ENCODE measurements around the gene BACE2. TPM values are rescaled to one million over a fixed set of nuclear protein-coding genes. Genes with fewer than 3 reads are reported as not detected.

BACE2 gene
- total and polyA plus RNA-seq, 2 of the 4 experiments (the other 2 are of a cell fraction): 17.0 to 35.5 TPM

- peaks cover 1% of the 10 kb centered on the region; the same call in 1 of the 2 replicates for H3K36me3 ChIP-seq (ENCODE audit: control insufficient read depth, insufficient read depth, low read length)
- no peaks in the 10 kb centered on the region for H3K27me3 ChIP-seq (ENCODE audit: control insufficient read depth, insufficient read depth, low read length)
- no peak overlapping the region for H3K4ac ChIP-seq (ENCODE audit: low read depth, low read length)
- WGBS, 2 experiments (ENCODE audit: extremely low coverage in 2 of 2, insufficient read length in 1 of 2): 80% methylated on average over 2 of the region's 22 CpGs; no CpG with 5 or more reads in 1 of the 2 experiments
- H3K9me1 ChIP-seq (ENCODE audit: insufficient read depth, low read length): peaks cover 1% of the 10 kb centered on the region; the same call in 1 of the 2 replicates
- ChIA-PET CTCF (no interaction called here), POLR2A (ENCODE audit: unreplicated experiment) (no interaction called here)
- no peak overlapping the region for H3K27ac ChIP-seq (ENCODE audit: insufficient read depth, low read length)
- ATAC-seq (ENCODE audit: low read depth) (no peak), DNase-seq (no peak)
- H3K9ac ChIP-seq (ENCODE audit: low read depth, low read length): no peak overlapping the region
- no TSS peak for BruUV-seq (replicated peaks)
- peaks cover 5% of the 10 kb centered on the region for H3K4me1 ChIP-seq (ENCODE audit: control insufficient read depth, insufficient read depth, low read length)
- dilution Hi-C loops (cut with HindIII; ENCODE audit: low sequenced_read_pairs, unreplicated experiment): no loop called here
- no peak overlapping the region for H3K4me2 ChIP-seq (ENCODE audit: low read depth, low read length)
- no peak overlapping the region for H4K8ac ChIP-seq (ENCODE audit: low read depth in 2 of 2, low read length in 2 of 2)
- no peak overlapping the region for H3K14ac ChIP-seq (replicated peaks; ENCODE audit: low read depth, low read length)
- no peak overlapping the region for H2BK20ac ChIP-seq (ENCODE audit: low read depth, low read length)
- peaks cover 7% of the 10 kb centered on the region for H3K9me3 ChIP-seq (ENCODE audit: control insufficient read depth, insufficient read depth, low read length)
- H4K5ac ChIP-seq (ENCODE audit: low read depth, low read length): no peak overlapping the region
- no peak overlapping the region for H3K56ac ChIP-seq (ENCODE audit: extremely low read depth, insufficient read depth, low read length)
- intact Hi-C loops (cut with micrococcal nuclease): no loop called here
- no peak overlapping the region for H2AK5ac ChIP-seq (ENCODE audit: low read depth, low read length)
- no peak overlapping the region for H2AK9ac ChIP-seq (replicated peaks; ENCODE audit: low read depth, low read length, poor library complexity)
- no peaks in the 10 kb centered on the region for H3K79me1 ChIP-seq (ENCODE audit: low read depth in 1 of 2, low read length in 2 of 2)
- H3K23ac ChIP-seq (ENCODE audit: low read depth, low read length): no peak overlapping the region
- no peak overlapping the region for H4K91ac ChIP-seq (ENCODE audit: insufficient read depth, low read depth, low read length)
- H2BK15ac ChIP-seq (ENCODE audit: low read depth, low read length): no peak overlapping the region
- no peak overlapping the region for H3K18ac ChIP-seq (ENCODE audit: low read depth, low read length)
- in situ Hi-C loops (cut with MboI; ENCODE audit: low sequenced_read_pairs): no loop called here
- H4K20me1 ChIP-seq (ENCODE audit: insufficient read depth, low read length): no peaks in the 10 kb centered on the region
- no peak overlapping the region for H2BK120ac ChIP-seq (ENCODE audit: low read depth, low read length)
- H2AFZ ChIP-seq (replicated peaks; ENCODE audit: low read length, poor library complexity): no peak overlapping the region
- no peak overlapping the region for H2BK5ac ChIP-seq (ENCODE audit: low read depth, low read length, poor library complexity, severe bottlenecking)
- H3K4me3 ChIP-seq (ENCODE audit: insufficient read depth, low read depth, low read length): no peak overlapping the region
- TF ChIP-seq MXI1 (IDR thresholded peaks at IDR 0.05; ENCODE audit: borderline replicate concordance, low read depth, low read length) (no peak), FOS (IDR thresholded peaks at IDR 0.05; ENCODE audit: low read depth, low read length) (no peak), USF2 (IDR thresholded peaks at IDR 0.05; ENCODE audit: low read depth, low read length) (no peak), POLR2A (IDR thresholded peaks at IDR 0.05; ENCODE audit: low read depth, low read length) (no peak), CEBPB (IDR thresholded peaks at IDR 0.05; ENCODE audit: low read depth, low read length) (no peak), CHD1 (IDR thresholded peaks at IDR 0.05; ENCODE audit: low read depth, low read length) (no peak), NFE2L2 (IDR thresholded peaks at IDR 0.05; ENCODE audit: low read depth, low read length) (no peak), RFX5 (IDR thresholded peaks at IDR 0.05; ENCODE audit: low read depth, low read length) (no peak), MAFK (IDR thresholded peaks at IDR 0.05; ENCODE audit: low read depth, low read length) (no peak), MAZ (IDR thresholded peaks at IDR 0.05; ENCODE audit: borderline replicate concordance, low read depth, low read length) (no peak), ELK1 (IDR thresholded peaks at IDR 0.05; ENCODE audit: borderline replicate concordance, low read depth, low read length) (no peak), SMC3 (IDR thresholded peaks at IDR 0.05; ENCODE audit: low read depth, low read length) (no peak), RAD21 (IDR thresholded peaks at IDR 0.05; ENCODE audit: low read length) (no peak), RCOR1 (IDR thresholded peaks at IDR 0.05; ENCODE audit: insufficient replicate concordance, low read length) (no peak)
- TF ChIP-seq, protein P1, sequence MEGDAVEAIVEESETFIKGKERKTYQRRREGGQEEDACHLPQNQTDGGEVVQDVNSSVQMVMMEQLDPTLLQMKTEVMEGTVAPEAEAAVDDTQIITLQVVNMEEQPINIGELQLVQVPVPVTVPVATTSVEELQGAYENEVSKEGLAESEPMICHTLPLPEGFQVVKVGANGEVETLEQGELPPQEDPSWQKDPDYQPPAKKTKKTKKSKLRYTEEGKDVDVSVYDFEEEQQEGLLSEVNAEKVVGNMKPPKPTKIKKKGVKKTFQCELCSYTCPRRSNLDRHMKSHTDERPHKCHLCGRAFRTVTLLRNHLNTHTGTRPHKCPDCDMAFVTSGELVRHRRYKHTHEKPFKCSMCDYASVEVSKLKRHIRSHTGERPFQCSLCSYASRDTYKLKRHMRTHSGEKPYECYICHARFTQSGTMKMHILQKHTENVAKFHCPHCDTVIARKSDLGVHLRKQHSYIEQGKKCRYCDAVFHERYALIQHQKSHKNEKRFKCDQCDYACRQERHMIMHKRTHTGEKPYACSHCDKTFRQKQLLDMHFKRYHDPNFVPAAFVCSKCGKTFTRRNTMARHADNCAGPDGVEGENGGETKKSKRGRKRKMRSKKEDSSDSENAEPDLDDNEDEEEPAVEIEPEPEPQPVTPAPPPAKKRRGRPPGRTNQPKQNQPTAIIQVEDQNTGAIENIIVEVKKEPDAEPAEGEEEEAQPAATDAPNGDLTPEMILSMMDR (conservative IDR thresholded peaks at IDR 0.05; ENCODE audit: low read depth, low read length): no peak
Observed at GRCh38 chr21:41256771-41257702, 89.1 kb downstream of the BACE2 start.

Measured in IMR-90 (cell line).